Measurements from ENCODE around the gene ZDHHC20. TPM values are rescaled to one million over a fixed set of nuclear protein-coding genes. Genes with fewer than 3 reads are reported as not detected.

The ZDHHC20 gene
- total RNA-seq, 4 donors from 2014 or later: 14.6 to 29.2 (median 23.1) TPM

GRCh38 chr13:21338639-21339278 lies 120.3 kb downstream of the ZDHHC20 start:
- intact Hi-C loops (cut with DNase I; ENCODE audit: low total_unique reads): no loop called here
- DNase-seq (no peak), ATAC-seq (no peak)
- TF ChIP-seq, protein P1, sequence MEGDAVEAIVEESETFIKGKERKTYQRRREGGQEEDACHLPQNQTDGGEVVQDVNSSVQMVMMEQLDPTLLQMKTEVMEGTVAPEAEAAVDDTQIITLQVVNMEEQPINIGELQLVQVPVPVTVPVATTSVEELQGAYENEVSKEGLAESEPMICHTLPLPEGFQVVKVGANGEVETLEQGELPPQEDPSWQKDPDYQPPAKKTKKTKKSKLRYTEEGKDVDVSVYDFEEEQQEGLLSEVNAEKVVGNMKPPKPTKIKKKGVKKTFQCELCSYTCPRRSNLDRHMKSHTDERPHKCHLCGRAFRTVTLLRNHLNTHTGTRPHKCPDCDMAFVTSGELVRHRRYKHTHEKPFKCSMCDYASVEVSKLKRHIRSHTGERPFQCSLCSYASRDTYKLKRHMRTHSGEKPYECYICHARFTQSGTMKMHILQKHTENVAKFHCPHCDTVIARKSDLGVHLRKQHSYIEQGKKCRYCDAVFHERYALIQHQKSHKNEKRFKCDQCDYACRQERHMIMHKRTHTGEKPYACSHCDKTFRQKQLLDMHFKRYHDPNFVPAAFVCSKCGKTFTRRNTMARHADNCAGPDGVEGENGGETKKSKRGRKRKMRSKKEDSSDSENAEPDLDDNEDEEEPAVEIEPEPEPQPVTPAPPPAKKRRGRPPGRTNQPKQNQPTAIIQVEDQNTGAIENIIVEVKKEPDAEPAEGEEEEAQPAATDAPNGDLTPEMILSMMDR (IDR thresholded peaks at IDR 0.05 in 4 of 5, conservative IDR thresholded peaks at IDR 0.05 in 1 of 5): no peak
- H3K27ac ChIP-seq: no peak overlapping the region
- H3K27me3 ChIP-seq: no peaks in the 10 kb centered on the region
- no peak overlapping the region for H3K4me3 ChIP-seq
- in situ Hi-C loops (cut with MboI; ENCODE audit: low sequenced_read_pairs in 4 of 4): no loop called here
- no peaks in the 10 kb centered on the region for H3K9me3 ChIP-seq
- no peaks in the 10 kb centered on the region for H3K4me1 ChIP-seq
- H3K36me3 ChIP-seq: no peaks in the 10 kb centered on the region

DNA sequence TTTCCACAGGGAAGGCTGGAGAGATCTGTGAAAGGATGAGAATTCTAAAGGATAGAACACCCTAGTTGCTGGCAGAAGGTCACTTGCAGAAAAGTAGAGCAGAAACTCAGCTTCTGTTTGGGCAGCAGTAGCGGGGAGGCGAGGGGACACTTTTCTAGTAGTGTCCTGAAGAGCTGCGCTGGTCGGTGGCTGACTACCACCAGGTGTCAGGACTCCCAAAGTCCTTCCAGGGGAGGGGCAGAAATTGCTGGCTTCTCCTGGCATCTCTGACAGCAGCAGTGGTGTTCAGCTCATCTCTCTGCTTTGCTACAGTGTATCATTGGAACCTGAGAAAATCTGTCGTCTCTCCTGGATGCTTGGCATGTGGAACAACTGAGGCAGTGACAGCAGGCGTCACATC lies 120.9 kb downstream of the ZDHHC20 start:
- in situ Hi-C loops (cut with MboI; ENCODE audit: low sequenced_read_pairs in 4 of 4) (no loop called here), intact Hi-C loops (cut with DNase I; ENCODE audit: low total_unique reads) (no loop called here)
- Histone ChIP-seq H3K9me3 (no peaks in the 10 kb centered on the region), H3K4me3 (no peak overlapping the region), H3K27ac (no peak overlapping the region), H3K36me3 (no peaks in the 10 kb centered on the region), H3K27me3 (no peaks in the 10 kb centered on the region), H3K4me1 (no peaks in the 10 kb centered on the region)
- no peak for ATAC-seq
- DNase-seq: no peak
- TF ChIP-seq, protein P1 (IDR thresholded peaks at IDR 0.05 in 4 of 5, conservative IDR thresholded peaks at IDR 0.05 in 1 of 5): no peak
- TF ChIP-seq POLR2A (IDR thresholded peaks at IDR 0.05): no peak

DNA sequence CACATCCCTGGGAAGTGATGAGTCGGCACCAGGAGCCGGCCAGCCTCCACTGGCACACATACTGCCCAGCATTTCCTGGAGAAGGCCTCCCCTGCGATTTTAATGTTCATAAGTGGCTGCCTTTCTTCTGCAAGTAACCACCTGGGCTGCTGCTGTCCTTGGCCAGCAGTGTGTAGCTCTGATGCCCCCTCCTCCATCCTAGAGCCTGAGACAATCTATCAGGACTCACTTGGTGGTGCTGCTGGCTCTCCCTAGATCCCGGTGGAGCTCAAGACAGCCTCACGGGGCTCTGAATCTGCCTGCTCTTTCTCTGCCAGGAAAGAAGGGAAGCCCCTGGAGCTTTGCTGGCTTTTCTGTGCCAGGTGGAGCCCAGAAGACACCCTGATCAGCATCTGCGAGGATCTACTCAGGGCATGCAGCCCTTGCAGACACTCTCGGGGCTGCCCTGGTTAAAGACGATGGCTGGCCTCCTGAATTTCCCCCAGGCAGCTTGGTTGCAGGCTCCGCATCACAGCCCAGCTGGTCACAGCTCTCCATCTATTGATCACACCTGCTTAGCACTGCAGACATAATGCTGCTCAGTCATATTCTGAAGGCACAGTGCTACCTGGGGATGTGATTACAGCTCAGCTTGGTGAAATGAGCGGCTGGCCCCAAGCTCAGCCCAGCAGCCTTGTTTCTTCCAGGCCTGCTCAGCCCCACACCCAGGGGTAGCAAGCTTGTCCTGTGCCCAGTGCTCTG lies 122.3 kb downstream of the ZDHHC20 start:
- TF ChIP-seq POLR2A (IDR thresholded peaks at IDR 0.05): no peak
- TF ChIP-seq, protein P1 (IDR thresholded peaks at IDR 0.05 in 4 of 5, conservative IDR thresholded peaks at IDR 0.05 in 1 of 5): no peak
- DNase-seq: no peak
- H3K36me3 ChIP-seq: no peaks in the 10 kb centered on the region
- no peaks in the 10 kb centered on the region for H3K27me3 ChIP-seq
- no peaks in the 10 kb centered on the region for H3K4me1 ChIP-seq
- intact Hi-C loops (cut with DNase I; ENCODE audit: low total_unique reads) (no loop called here), in situ Hi-C loops (cut with MboI; ENCODE audit: low sequenced_read_pairs in 4 of 4) (no loop called here)
- ATAC-seq: no peak
- H3K9me3 ChIP-seq: no peaks in the 10 kb centered on the region
- no peak overlapping the region for H3K27ac ChIP-seq
- no peak overlapping the region for H3K4me3 ChIP-seq

GRCh38 chr13:21333186-21333585 lies 125.9 kb downstream of the ZDHHC20 start:
- H3K27me3 ChIP-seq: no peaks in the 10 kb centered on the region
- H3K4me3 ChIP-seq: no peak overlapping the region
- no peaks in the 10 kb centered on the region for H3K4me1 ChIP-seq
- intact Hi-C loops (cut with DNase I; ENCODE audit: low total_unique reads): no loop called here
- DNase-seq (no peak), ATAC-seq (no peak)
- no peaks in the 10 kb centered on the region for H3K9me3 ChIP-seq
- in situ Hi-C loops (cut with MboI; ENCODE audit: low sequenced_read_pairs in 4 of 4): no loop called here
- H3K27ac ChIP-seq: no peak overlapping the region
- no peaks in the 10 kb centered on the region for H3K36me3 ChIP-seq
- TF ChIP-seq, protein P1 (IDR thresholded peaks at IDR 0.05 in 4 of 5, conservative IDR thresholded peaks at IDR 0.05 in 1 of 5): no peak
- TF ChIP-seq POLR2A (IDR thresholded peaks at IDR 0.05): no peak
